ENCODE data around the gene BCAS3. TPM values are rescaled to one million over a fixed set of nuclear protein-coding genes. Genes with fewer than 3 reads are reported as not detected.
A peak's percentile ranks its signal among the peaks of the same experiment; 100 is the strongest.

BCAS3 gene
- polyA plus RNA-seq, 6 donors from 2014 or later, result 22.0 to 38.9 (median 24.5) TPM

- Mint-ChIP-seq H3K4me1 (no peaks in the 10 kb centered on the region), H3K9me3 (peaks cover 0 to 31% (median 14%) of the 10 kb centered on the region in 7 donors), H3K27me3 (no peaks in the 10 kb centered on the region), H3K27ac (no peak overlapping the region), H3K36me3 (peaks cover 8 to 22% of the 10 kb centered on the region in 2 donors), H3K4me3 (no peak overlapping the region)
- no peak for DNase-seq
- ATAC-seq (ENCODE audit: low read depth in 2 of 2), result no peak
Measured at GRCh38 chr17:60891149-60891548, 213.5 kb downstream of the BCAS3 start.

DNA sequence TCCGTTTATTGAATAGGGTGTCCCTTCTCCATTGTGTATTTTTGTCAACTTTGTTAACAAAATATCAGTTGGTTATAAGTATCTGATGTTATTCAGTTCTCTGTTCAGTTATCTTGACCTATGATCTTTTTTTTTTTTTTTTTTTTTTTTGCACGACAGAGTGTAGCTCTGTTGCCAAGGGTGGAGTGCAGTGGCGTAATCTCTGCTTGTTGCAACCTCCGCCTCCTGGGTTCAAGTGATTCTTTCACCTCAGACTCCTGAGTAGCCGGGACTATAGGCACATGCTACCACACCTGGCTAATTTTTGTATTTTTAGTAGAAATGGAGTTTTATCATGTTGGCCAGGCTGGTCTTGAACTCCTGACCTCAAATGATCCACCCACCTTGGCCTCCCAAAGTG, 215.8 kb downstream of the BCAS3 start:
- no peak overlapping the region for H3K27ac Mint-ChIP-seq

DNA sequence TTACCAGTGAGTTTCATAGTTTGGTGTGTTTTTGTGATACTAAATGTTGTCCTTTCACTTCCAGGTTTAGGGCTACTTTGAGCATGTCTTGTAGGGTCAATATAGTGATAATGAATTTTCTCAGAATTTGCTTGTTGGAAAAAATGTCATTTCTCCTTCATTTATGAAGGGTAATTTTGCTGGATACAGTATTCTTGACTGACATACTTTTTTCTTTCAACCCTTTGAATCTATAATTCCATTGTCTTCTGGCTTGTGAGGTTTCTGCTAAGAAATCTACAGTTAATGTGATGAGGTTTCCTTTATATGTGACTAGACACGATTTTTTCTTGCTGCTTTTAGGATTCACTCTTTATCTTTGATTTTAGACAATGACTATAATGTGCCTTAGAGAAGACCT, 219.3 kb downstream of the BCAS3 start:
- Mint-ChIP-seq H3K4me3 (no peak overlapping the region), H3K27me3 (no peaks in the 10 kb centered on the region), H3K9me3 (peaks cover 10 to 44% (median 31%) of the 10 kb centered on the region in 7 donors), H3K36me3 (peaks cover 12 to 40% of the 10 kb centered on the region in 2 donors), H3K4me1 (peaks cover 0 to 3% (median 0%) of the 10 kb centered on the region in 3 donors), H3K27ac (no peak overlapping the region)
- DNase-seq (no peak), ATAC-seq (ENCODE audit: low read depth in 2 of 2) (no peak)

More for the DNA sequence above, 215.8 kb downstream of the BCAS3 start:
- H3K4me3 Mint-ChIP-seq, result no peak overlapping the region
- peaks cover 8 to 44% (median 31%) of the 10 kb centered on the region in 7 donors for H3K9me3 Mint-ChIP-seq
- H3K27me3 Mint-ChIP-seq, result no peaks in the 10 kb centered on the region
- ATAC-seq (ENCODE audit: low read depth in 2 of 2), result no peak
- H3K4me1 Mint-ChIP-seq, result peaks cover 0 to 1% (median 0%) of the 10 kb centered on the region in 3 donors
- no peak for DNase-seq
- peaks cover 12 to 39% of the 10 kb centered on the region in 2 donors for H3K36me3 Mint-ChIP-seq

GRCh38 chr17:60899115-60899514, 221.5 kb downstream of the BCAS3 start:
- Mint-ChIP-seq H3K9me3 (peaks cover 7 to 31% (median 23%) of the 10 kb centered on the region in 7 donors), H3K4me1 (peaks cover 0 to 3% (median 0%) of the 10 kb centered on the region in 3 donors), H3K4me3 (no peak overlapping the region), H3K27ac (no peak overlapping the region), H3K27me3 (no peaks in the 10 kb centered on the region), H3K36me3 (peaks cover 4 to 32% of the 10 kb centered on the region in 2 donors)
- no peak for ATAC-seq (ENCODE audit: low read depth in 2 of 2)
- no peak for DNase-seq

DNA sequence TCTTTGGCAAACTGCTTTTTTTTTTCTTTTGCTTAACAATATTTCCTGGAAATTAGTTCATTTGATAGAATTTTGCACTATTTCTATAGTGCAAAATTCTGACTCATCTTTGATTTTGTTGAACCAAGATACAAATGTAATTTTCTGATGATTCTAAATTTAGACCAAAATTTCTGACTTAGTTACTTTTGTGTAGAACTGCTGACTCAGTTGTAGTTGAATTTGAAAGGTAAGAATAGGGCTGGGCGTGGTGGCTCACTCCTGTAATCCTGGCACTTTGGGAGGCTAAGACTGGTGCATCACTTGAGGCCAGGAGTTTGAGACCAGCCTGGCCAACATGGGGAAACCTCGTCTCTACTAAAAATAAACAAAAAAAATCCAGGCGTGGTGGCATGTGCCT, 223.0 kb downstream of the BCAS3 start:
- peaks cover 4 to 25% of the 10 kb centered on the region in 2 donors for H3K36me3 Mint-ChIP-seq
- ATAC-seq (ENCODE audit: low read depth in 2 of 2), result no peak
- H3K9me3 Mint-ChIP-seq, result peaks cover 7 to 20% (median 15%) of the 10 kb centered on the region in 7 donors
- DNase-seq, result no peak
- H3K4me3 Mint-ChIP-seq, result no peak overlapping the region
- peaks cover 0 to 3% (median 0%) of the 10 kb centered on the region in 3 donors for H3K4me1 Mint-ChIP-seq
- H3K27ac Mint-ChIP-seq, result no peak overlapping the region
- H3K27me3 Mint-ChIP-seq, result no peaks in the 10 kb centered on the region

DNA sequence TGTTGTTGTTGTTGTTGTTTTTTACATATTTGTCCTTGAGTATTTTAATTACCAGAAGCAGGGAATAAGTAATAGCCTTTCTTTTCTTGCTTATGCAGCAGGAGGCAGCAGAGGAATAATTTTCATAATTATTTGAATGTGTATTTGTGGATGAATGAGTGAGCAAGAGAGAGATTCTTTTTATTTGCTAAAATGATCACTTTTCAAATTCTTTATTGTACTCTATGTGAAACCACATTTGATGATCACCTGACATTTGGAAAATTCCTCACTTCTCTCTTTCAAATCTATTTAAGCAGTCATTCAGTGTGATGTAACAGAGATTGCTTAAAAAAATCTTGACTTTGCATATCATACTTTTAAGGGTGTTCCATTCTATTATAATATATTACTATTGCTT, 223.6 kb downstream of the BCAS3 start:
- DNase-seq, result no peak
- peaks cover 4 to 26% of the 10 kb centered on the region in 2 donors for H3K36me3 Mint-ChIP-seq
- H3K4me1 Mint-ChIP-seq, result peaks cover 0 to 3% (median 0%) of the 10 kb centered on the region in 3 donors
- peaks cover 7 to 18% (median 13%) of the 10 kb centered on the region in 7 donors for H3K9me3 Mint-ChIP-seq
- H3K4me3 Mint-ChIP-seq, result no peak overlapping the region
- no peak for ATAC-seq (ENCODE audit: low read depth in 2 of 2)
- H3K27ac Mint-ChIP-seq, result peak overlapping the region in 1 of 6 donors; percentile 82
- no peaks in the 10 kb centered on the region for H3K27me3 Mint-ChIP-seq

DNA sequence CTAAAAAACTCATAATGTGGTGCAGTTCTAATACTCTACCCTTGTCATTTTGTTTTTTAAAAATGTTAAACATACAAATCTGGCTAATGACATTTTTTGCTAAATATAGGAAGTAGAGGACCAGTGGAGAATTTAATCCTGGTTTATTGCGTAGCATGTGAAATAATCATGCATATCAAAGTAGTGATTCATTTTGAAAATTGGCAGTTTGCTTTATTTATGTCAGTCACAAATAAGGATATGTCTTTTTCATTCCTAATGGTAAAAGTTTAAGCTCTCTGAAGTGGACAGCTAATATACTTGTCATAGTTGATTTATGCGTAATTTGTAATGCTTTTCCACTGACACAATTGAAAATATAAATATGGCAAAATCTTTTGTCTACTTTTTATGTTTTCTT, 224.2 kb downstream of the BCAS3 start:
- Mint-ChIP-seq H3K27ac (no peak overlapping the region), H3K9me3 (peaks cover 5 to 12% (median 7%) of the 10 kb centered on the region in 7 donors), H3K4me3 (no peak overlapping the region), H3K36me3 (peaks cover 4 to 21% of the 10 kb centered on the region in 2 donors), H3K27me3 (no peaks in the 10 kb centered on the region), H3K4me1 (peaks cover 0 to 3% (median 0%) of the 10 kb centered on the region in 3 donors)
- DNase-seq (no peak), ATAC-seq (ENCODE audit: low read depth in 2 of 2) (no peak)

DNA sequence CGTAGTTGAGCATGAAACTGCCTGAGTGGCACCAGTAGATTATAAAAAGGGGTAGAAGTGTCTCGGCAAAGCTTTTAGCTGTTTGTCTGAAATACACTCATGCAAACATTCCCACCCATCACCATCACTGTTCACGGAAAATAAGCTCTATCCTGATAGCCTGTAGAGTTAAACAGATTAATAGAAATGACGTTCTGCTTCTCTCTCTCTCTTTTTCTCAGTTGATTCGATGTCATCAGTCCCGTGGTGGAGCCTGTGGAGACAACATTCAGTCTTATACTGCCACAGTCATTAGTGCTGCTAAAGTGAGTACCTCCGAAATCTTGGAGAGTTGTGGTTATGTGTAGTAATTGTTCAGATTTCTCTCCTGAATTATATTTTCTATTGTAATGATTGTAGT, 224.7 kb downstream of the BCAS3 start:
- DNase-seq, result no peak
- H3K36me3 Mint-ChIP-seq, result peaks cover 8 to 16% of the 10 kb centered on the region in 2 donors
- no peaks in the 10 kb centered on the region for H3K27me3 Mint-ChIP-seq
- peaks cover 0 to 3% (median 0%) of the 10 kb centered on the region in 3 donors for H3K4me1 Mint-ChIP-seq
- no peak overlapping the region for H3K4me3 Mint-ChIP-seq
- no peak for ATAC-seq (ENCODE audit: low read depth in 2 of 2)
- peaks cover under 1 to 6% (median 4%) of the 10 kb centered on the region in 7 donors for H3K9me3 Mint-ChIP-seq
- H3K27ac Mint-ChIP-seq, result peak overlapping the region in 1 of 6 donors; percentile 67

DNA sequence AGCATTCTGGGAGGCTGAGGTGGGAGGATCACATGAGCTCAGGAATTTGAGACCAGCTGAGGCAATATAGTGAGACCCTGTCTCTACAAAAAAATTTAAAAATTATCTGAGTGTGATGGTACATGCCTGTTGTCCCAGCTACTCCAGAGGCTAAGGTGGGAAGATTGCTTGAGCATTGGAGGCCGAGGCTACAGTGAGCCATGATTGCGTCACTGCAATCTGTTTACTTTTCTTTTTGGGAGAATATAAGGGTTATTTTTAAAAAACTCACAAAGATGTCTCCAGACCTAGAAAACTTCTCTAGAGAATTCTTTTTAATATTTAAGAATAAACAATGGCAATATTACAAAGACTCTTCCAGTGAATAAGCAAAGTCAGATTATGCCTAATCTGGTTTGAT, 226.9 kb downstream of the BCAS3 start:
- no peak overlapping the region for H3K4me3 Mint-ChIP-seq
- DNase-seq (no peak), ATAC-seq (ENCODE audit: low read depth in 2 of 2) (no peak)
- H3K27ac Mint-ChIP-seq, result no peak overlapping the region
- H3K27me3 Mint-ChIP-seq, result no peaks in the 10 kb centered on the region
- H3K36me3 Mint-ChIP-seq, result peaks cover 5 to 8% of the 10 kb centered on the region in 2 donors
- H3K9me3 Mint-ChIP-seq, result no peaks in the 10 kb centered on the region
- H3K4me1 Mint-ChIP-seq, result no peaks in the 10 kb centered on the region

DNA sequence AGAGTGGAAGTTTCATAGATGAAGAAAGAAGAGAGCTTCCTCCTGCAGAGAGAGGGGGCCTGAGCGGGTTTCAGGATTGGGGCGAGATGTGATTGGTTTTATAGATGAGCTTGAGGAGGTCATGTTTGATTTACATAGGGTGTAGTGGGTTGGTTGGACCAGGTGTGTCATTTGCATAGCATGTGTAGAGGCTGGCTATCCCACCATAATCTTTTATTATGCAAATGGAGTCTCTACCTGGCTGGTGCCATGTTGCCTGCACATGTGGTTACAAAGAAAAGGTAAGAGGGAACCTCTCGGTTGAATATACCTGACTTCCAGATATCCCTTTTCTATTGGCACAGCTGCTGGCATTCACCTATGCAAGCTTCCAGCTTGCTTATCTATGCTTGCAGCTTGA, 228.1 kb downstream of the BCAS3 start:
- no peaks in the 10 kb centered on the region for H3K9me3 Mint-ChIP-seq
- no peaks in the 10 kb centered on the region for H3K27me3 Mint-ChIP-seq
- H3K4me3 Mint-ChIP-seq, result no peak overlapping the region
- no peaks in the 10 kb centered on the region for H3K4me1 Mint-ChIP-seq
- H3K36me3 Mint-ChIP-seq, result peaks cover 8 to 9% of the 10 kb centered on the region in 2 donors
- no peak for DNase-seq
- H3K27ac Mint-ChIP-seq, result no peak overlapping the region
- no peak for ATAC-seq (ENCODE audit: low read depth in 2 of 2)

- ATAC-seq (ENCODE audit: low read depth in 2 of 2) (no peak), DNase-seq (no peak)
- H3K27me3 Mint-ChIP-seq, result no peaks in the 10 kb centered on the region
- H3K36me3 Mint-ChIP-seq, result peaks cover 8 to 9% of the 10 kb centered on the region in 2 donors
- no peaks in the 10 kb centered on the region for H3K9me3 Mint-ChIP-seq
- no peaks in the 10 kb centered on the region for H3K4me1 Mint-ChIP-seq
- H3K4me3 Mint-ChIP-seq, result no peak overlapping the region
- no peak overlapping the region for H3K27ac Mint-ChIP-seq
Measured at GRCh38 chr17:60908324-60908723, 230.7 kb downstream of the BCAS3 start.

GRCh38 chr17:60909405-60909804, 231.8 kb downstream of the BCAS3 start:
- Mint-ChIP-seq H3K4me1 (no peaks in the 10 kb centered on the region), H3K36me3 (peaks cover 8 to 9% of the 10 kb centered on the region in 2 donors), H3K27ac (peak overlapping the region in 1 of 6 donors; percentile 14), H3K27me3 (no peaks in the 10 kb centered on the region), H3K9me3 (no peaks in the 10 kb centered on the region), H3K4me3 (no peak overlapping the region)
- ATAC-seq (ENCODE audit: low read depth in 2 of 2) (no peak), DNase-seq (no peak)

GRCh38 chr17:60910415-60910814, 232.8 kb downstream of the BCAS3 start:
- Mint-ChIP-seq H3K9me3 (peaks cover 0 to 10% (median 3%) of the 10 kb centered on the region in 7 donors), H3K36me3 (peaks cover 9% of the 10 kb centered on the region in 2 donors), H3K27ac (no peak overlapping the region), H3K27me3 (no peaks in the 10 kb centered on the region), H3K4me1 (no peaks in the 10 kb centered on the region), H3K4me3 (no peak overlapping the region)
- ATAC-seq (ENCODE audit: low read depth in 2 of 2), result no peak
- no peak for DNase-seq

DNA sequence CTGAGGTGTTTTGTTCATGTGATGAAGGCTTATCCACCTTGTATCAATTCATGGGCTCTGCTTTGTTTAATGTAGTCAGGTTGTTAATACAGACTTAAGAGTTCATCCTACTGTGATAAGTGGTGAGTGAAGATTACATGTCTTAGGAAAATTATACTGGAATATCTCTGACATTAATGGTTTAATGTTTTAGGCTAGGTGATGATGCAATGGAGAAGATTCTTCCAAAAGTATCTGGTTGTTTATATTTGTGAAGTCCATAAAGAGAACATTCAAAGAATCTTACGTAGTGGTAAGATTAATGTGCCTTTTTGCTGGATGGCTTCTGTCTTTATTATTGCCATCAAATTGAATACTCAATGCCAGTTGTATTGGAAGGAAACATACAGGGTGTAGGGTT, 236.4 kb downstream of the BCAS3 start:
- Mint-ChIP-seq H3K27ac (no peak overlapping the region), H3K36me3 (peaks cover 12 to 16% of the 10 kb centered on the region in 2 donors), H3K27me3 (no peaks in the 10 kb centered on the region), H3K4me1 (no peaks in the 10 kb centered on the region), H3K9me3 (peaks cover 0 to 24% (median 10%) of the 10 kb centered on the region in 7 donors), H3K4me3 (no peak overlapping the region)
- ATAC-seq (ENCODE audit: low read depth in 2 of 2) (no peak), DNase-seq (no peak)

- H3K4me1 Mint-ChIP-seq, result no peaks in the 10 kb centered on the region
- H3K27ac Mint-ChIP-seq, result no peak overlapping the region
- H3K27me3 Mint-ChIP-seq, result no peaks in the 10 kb centered on the region
- no peak for DNase-seq
- H3K36me3 Mint-ChIP-seq, result peaks cover 13 to 16% of the 10 kb centered on the region in 2 donors
- H3K9me3 Mint-ChIP-seq, result peaks cover 0 to 24% (median 10%) of the 10 kb centered on the region in 7 donors
- ATAC-seq (ENCODE audit: low read depth in 2 of 2), result no peak
- H3K4me3 Mint-ChIP-seq, result no peak overlapping the region
Measured at GRCh38 chr17:60916043-60916442, 238.4 kb downstream of the BCAS3 start.
